ENCODE measurements around the gene ITIH1. TPM values are rescaled to one million over a fixed set of nuclear protein-coding genes. Genes with fewer than 3 reads are reported as not detected.

The ITIH1 gene
- total and polyA plus RNA-seq, 2 experiments from 2014 or later = not detected

DNA sequence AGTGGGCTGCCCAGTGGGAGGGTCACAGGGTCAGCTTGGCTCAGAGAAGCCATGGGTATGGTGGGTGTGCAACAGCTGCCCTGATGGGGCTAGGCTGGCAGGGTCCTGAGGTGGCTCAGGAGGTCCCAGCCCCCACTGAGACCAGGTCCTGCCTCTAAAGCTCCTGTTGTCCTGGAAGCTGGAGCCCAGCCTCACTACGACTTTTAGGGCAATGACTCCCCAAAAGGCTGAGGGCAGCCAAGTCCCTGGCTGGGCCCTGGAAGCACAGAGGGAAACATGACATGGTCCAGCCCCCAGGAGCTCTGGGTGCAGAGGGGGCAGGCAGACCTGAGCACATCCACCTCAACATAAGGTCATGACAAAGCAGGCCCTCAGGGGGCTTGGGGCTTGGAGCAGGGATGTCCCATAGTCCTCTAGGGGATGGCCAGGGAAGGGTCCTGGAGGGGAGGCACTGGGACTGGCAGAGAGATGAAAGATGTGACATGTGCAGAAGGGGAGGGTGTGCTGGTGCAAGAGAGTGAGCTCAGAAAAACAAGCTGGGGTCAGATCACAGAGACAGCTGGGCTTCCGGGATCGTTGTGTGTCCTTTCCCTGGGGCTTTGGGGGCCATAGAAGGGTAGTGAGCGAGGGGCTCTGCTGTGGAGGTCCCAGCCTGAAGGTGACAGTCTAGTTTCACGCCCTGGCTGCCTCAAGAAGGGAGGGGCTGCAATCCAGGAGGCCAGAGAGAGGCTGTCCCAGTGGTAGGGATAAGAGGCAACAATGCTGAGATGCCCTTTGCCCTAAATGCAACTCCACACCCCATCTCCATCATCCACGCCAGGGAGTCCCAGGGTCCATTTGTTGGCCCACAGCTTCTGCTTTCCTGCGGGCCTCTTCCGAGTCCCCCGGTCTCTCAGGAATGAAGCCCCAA, 16.6 kb downstream of the ITIH1 start:
- Mint-ChIP-seq H3K4me3 (no peak overlapping the region), H3K27ac (no peak overlapping the region), H3K36me3 (ENCODE audit: low read depth) (no peaks in the 10 kb centered on the region; the same call in 2 of the 3 replicates), H3K9me3 (no peaks in the 10 kb centered on the region), H3K27me3 (ENCODE audit: insufficient read depth, low read depth, poor library complexity) (peaks cover 17% of the 10 kb centered on the region), H3K4me1 (no peaks in the 10 kb centered on the region; the same call in 2 of the 3 replicates)
- Histone ChIP-seq H3K27ac (ENCODE audit: low read depth) (no peak overlapping the region), H3K36me3 (ENCODE audit: insufficient read depth) (no peaks in the 10 kb centered on the region), H3K79me2 (replicated peaks; ENCODE audit: insufficient read depth) (no peaks in the 10 kb centered on the region), H3K4me2 (no peak overlapping the region), H2AFZ (no peak overlapping the region; the same call in 1 of the 2 replicates), H4K20me1 (replicated peaks; ENCODE audit: insufficient read depth) (no peaks in the 10 kb centered on the region), H3K4me3 (no peak overlapping the region), H3F3A (replicated peaks; ENCODE audit: low read depth) (no peaks in the 10 kb centered on the region), H3K4me1 (ENCODE audit: insufficient read depth) (no peaks in the 10 kb centered on the region), H3K9me2 (ENCODE audit: insufficient read depth) (no peaks in the 10 kb centered on the region), H3K27me3 (ENCODE audit: insufficient read depth) (no peaks in the 10 kb centered on the region)
- no peak for ATAC-seq
- TF ChIP-seq EZH2 (IDR thresholded peaks at IDR 0.05; ENCODE audit: low read depth, unreplicated experiment) = no peak
- no peak for DNase-seq (ENCODE audit: low spot score)

DNA sequence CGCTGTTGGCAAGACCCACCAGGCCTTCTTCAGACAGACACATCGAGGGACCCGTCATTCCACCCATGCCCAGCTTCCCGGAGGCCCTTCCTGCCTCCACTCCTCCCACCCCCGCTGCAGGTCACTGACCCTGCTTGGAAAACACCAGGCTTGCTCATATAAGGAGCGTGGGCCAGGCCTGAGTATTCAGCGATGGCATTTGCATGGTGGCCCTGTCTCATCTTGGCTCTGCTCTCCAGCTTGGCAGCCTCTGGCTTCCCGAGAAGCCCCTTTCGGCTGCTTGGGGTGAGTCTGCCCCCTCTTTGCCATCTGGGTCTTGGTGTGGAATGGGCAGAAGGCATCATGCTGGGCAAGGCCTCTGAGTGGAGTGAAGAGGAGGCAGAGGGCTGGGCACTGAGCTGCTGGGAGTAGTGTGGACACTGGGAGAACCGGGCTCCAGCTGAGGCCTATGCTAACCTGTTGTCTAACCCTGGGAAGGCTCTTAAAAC, 17.3 kb downstream of the ITIH1 start, which contains the start of gene ITIH3:
ITIH3 (plus strand) TSS at position 185 of the 488 bp plus-strand sequence; CDS start at position 193, 8 bp downstream.
- H3K27ac Mint-ChIP-seq = no peak within 1 kb of the TSS
- H3K79me2 ChIP-seq (replicated peaks; ENCODE audit: insufficient read depth) = no peaks in the 10 kb centered on the region
- no peak for ATAC-seq

More for the DNA sequence above, 17.3 kb downstream of the ITIH1 start, which contains the start of gene ITIH3:
- Histone ChIP-seq H3F3A (replicated peaks; ENCODE audit: low read depth) (no peaks in the 10 kb centered on the region), H3K36me3 (ENCODE audit: insufficient read depth) (no peaks in the 10 kb centered on the region), H3K27me3 (ENCODE audit: insufficient read depth) (no peaks in the 10 kb centered on the region), H3K27ac (ENCODE audit: low read depth) (no peak within 1 kb of the TSS), H3K9me2 (ENCODE audit: insufficient read depth) (no peaks in the 10 kb centered on the region), H3K4me1 (ENCODE audit: insufficient read depth) (no peaks in the 10 kb centered on the region), H3K4me3 (no peak within 1 kb of the TSS), H4K20me1 (replicated peaks; ENCODE audit: insufficient read depth) (no peaks in the 10 kb centered on the region), H3K4me2 (no peak within 1 kb of the TSS), H2AFZ (no peak within 1 kb of the TSS; the same call in 1 of the 2 replicates)
- TF ChIP-seq, protein P1, sequence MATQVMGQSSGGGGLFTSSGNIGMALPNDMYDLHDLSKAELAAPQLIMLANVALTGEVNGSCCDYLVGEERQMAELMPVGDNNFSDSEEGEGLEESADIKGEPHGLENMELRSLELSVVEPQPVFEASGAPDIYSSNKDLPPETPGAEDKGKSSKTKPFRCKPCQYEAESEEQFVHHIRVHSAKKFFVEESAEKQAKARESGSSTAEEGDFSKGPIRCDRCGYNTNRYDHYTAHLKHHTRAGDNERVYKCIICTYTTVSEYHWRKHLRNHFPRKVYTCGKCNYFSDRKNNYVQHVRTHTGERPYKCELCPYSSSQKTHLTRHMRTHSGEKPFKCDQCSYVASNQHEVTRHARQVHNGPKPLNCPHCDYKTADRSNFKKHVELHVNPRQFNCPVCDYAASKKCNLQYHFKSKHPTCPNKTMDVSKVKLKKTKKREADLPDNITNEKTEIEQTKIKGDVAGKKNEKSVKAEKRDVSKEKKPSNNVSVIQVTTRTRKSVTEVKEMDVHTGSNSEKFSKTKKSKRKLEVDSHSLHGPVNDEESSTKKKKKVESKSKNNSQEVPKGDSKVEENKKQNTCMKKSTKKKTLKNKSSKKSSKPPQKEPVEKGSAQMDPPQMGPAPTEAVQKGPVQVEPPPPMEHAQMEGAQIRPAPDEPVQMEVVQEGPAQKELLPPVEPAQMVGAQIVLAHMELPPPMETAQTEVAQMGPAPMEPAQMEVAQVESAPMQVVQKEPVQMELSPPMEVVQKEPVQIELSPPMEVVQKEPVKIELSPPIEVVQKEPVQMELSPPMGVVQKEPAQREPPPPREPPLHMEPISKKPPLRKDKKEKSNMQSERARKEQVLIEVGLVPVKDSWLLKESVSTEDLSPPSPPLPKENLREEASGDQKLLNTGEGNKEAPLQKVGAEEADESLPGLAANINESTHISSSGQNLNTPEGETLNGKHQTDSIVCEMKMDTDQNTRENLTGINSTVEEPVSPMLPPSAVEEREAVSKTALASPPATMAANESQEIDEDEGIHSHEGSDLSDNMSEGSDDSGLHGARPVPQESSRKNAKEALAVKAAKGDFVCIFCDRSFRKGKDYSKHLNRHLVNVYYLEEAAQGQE (IDR thresholded peaks at IDR 0.05; ENCODE audit: unreplicated experiment) = no peak
- TF ChIP-seq, protein P2, sequence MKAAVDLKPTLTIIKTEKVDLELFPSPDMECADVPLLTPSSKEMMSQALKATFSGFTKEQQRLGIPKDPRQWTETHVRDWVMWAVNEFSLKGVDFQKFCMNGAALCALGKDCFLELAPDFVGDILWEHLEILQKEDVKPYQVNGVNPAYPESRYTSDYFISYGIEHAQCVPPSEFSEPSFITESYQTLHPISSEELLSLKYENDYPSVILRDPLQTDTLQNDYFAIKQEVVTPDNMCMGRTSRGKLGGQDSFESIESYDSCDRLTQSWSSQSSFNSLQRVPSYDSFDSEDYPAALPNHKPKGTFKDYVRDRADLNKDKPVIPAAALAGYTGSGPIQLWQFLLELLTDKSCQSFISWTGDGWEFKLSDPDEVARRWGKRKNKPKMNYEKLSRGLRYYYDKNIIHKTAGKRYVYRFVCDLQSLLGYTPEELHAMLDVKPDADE (IDR thresholded peaks at IDR 0.05) = no peak
- no peak for TF ChIP-seq NANOG (IDR thresholded peaks at IDR 0.05; ENCODE audit: borderline replicate concordance)
- TF ChIP-seq EZH2 (IDR thresholded peaks at IDR 0.05; ENCODE audit: low read depth, unreplicated experiment) = no peak
- no peaks in the 10 kb centered on the region for H3K9me3 Mint-ChIP-seq
- H3K4me3 Mint-ChIP-seq = no peak within 1 kb of the TSS
- no peak for DNase-seq (ENCODE audit: low spot score)
- H3K36me3 Mint-ChIP-seq (ENCODE audit: low read depth) = no peaks in the 10 kb centered on the region; the same call in 2 of the 3 replicates
- no peaks in the 10 kb centered on the region; the same call in 2 of the 3 replicates for H3K4me1 Mint-ChIP-seq
- H3K27me3 Mint-ChIP-seq (ENCODE audit: insufficient read depth, low read depth, poor library complexity) = peaks cover 17% of the 10 kb centered on the region
